HG02870 (cell line): ENCODE measurements around the gene E2F2.

Experiments
- ATAC-seq: cut with Tn5 transposase; IDR thresholded peaks from one replicate; pipeline ENCODE4 v1.9.1; 2021; ENCODE audit warnings: mild to moderate bottlenecking, moderate library complexity; ENCODE audit not compliant: unreplicated experiment

E2F2 gene

DNA sequence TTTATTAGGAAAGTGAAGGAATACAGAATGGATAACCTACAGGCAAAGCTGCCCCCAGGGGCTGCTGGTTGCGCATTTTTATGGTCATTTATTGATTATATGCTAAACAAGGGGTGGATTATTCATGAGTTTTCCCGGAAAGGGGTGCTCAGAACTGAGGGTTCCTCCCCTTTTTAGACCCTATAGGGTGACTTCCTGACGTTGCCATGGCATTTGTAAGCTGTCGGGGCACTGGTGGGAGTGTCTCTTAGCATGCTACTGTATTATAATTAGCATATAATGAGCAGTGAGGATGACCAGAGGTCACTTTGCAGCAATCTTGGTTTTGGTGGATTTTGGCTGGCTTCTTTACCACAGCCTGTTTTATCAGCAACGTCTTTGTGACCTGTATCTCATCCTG is 41.2 kb downstream of the E2F2 start:
- no peak for ATAC-seq

GRCh38 chr1:23485002-23485332 is 46.1 kb downstream of the E2F2 start:
- ATAC-seq: no peak

- no peak for ATAC-seq
Observed at GRCh38 chr1:23484253-23485001, 46.6 kb downstream of the E2F2 start.

DNA sequence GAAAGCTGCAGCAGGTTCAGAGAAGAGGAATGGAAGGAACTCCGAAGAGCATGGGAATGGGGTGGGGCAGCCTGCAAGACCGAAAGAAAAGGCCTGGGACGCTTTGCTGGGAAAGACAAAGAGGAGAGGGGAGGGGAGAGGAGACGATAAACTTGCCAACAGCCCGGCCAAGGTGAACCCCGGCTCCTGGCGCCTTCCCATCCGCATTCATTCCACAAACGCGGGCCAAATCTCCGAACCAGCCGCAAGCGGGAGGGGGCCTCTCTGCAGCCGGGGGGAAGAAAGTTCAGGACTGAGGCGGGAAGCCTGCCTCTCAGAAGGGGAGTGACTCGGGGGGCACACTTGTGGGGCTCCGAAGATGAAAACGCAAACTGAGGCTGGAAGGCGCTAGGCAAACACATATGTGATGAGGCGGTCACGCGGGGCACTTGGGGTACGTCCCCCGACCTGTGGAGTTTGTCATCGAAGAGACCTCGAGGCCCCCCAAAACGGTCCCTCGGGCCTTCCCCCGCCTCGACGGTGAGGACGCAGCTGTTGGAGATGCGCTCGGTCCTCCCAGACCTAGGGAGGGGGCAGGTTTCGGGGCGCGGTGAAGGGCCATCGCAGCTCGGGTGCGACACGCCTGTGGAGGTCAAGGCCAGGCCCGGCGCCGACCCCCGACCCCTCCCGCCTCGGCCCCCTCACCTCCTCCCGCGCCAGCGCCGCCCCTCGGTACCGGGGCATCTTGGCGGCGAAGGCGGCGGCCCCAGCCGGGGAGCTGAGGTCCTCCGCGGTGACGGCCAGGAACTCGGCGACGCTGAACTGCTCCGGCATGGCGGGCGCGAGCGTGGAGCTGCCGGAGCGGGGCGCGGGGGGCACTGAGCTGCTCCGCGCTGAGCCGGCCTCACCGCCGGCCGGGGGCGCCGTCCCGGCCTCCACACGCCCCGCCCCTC is 47.4 kb downstream of the E2F2 start, which contains the start of gene ASAP3:
Gene ASAP3 (minus strand): TSS at position 859 of the 932 bp plus-strand sequence. CDS start 46 bp downstream, at position 813.
- ATAC-seq: no peak

- ATAC-seq: no peak
Observed at GRCh38 chr1:23481904-23482303, 49.1 kb downstream of the E2F2 start.

- ATAC-seq: no peak
Observed at GRCh38 chr1:23481026-23481597, 49.9 kb downstream of the E2F2 start.

DNA sequence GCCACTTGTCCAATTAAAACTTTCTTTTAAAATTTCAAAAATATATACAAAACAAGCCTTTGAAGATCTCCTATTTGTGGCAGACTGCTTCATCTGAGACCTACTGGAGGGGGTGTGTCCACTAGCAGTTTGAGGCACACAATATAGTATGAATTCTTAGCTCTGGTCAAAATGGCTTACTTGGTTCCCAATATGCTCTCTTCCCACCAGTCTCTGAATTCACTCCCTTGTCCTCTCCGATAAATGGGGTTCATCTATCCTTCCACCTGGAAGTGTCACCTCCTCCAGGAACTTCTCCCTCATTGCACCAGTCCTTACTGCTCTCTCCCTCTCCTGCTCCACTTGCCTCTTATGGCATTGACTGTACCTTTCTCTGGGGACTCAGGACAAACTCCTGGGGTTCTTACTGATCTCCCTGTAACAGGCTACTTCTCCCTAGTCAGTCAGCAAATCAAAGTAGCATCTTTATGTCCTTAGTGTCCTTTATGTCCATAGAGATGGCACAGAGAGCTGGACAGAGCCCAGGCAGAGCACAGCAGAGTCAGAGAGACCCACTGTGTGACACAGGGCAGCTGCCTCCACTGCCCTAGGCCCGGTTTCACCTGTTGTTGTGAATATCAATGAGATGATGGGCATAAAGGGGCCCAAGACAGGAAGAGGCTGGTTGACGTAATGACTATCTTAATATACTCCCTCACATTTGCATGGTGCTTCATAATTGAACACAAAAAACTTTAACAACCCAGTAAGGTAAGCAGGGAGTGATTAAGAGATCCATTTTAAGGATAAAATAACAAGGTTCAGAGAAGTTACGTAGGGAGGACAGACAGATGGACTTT is 50.6 kb downstream of the E2F2 start:
- no peak for ATAC-seq

DNA sequence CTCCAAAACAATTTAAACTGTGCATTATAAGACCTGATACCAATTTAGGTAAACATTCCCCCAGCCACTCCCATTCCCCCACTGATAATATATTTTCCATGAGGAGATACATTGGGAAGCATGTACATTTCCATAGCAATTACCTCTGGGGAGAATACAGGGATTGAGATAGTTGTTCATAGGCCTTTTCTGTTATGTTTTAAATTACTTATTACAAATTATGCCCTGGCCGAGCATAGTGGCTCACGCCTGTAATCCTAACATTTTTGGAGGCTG is 51.4 kb downstream of the E2F2 start:
- no peak for ATAC-seq

DNA sequence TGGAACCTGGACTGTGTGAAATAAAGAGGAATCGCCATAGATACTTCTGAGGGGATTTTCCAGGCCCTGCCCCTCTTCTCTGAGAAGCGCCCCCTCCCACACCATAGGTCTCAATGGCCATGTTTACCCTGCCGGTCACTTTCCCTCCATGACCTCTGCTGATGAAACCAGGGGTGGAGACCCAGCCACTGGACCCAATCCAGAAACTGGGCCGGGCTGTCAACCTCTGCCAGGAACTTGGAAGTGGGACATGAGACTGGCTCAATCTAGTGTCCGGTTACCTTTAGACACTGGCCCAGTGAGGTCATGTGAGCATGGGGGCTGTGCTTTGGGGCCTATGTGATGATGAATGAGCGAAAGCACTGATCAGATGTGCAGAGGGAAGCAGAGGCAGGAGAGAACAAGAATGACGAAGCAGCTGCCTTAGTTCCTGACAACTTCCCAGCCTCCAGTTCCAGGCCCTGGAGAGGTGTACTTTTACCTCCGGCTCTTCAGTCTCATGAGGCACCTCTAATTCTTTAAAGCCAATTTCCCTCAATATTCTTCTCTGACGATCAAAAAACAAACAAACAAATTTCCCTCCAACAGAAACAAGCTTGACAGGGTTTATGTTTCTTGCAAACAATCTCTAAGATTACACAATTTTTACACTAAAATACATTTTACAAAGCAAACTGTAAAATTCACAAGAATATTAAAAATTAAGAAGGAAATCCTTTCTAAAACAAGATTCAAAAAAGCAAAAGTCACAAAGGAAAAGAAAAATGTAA is 52.0 kb downstream of the E2F2 start:
- no peak for ATAC-seq

DNA sequence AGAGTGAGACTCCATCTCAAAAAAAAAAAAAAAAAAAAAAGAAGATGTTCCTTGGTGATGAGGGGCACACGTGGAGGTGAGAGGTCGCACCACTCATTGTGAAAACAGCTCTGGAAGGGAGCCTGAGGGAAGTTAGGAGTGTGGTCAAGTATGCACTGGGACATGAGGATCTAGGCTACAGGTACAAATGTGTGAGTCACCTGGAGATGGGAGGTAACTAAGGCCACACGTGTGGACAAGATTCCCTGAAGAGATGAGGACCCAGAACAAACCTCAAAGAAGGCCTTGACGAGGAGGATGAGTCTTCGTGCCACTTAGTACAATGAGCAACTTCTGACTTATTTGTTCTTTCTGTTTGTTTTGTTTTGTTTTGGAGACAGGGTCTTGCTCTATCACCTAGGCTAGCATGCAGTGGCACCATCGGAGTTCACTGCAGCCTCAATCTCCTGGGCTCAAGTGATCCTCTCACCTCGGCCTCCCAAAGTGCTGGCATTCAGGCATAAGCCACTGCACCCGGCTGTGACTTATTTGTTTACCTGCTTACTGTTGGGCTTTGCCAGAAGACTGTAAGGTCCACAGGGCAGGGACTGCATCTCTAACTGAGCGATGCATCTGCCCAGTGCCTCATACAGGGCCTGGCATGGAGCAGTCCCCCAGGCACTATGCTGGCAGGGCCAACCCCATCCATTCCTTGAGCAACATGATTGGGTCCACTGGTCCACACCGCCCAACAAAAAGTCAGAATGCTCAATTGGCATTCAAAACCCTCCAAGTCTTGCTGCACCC is 53.5 kb downstream of the E2F2 start:
- ATAC-seq: no peak

DNA sequence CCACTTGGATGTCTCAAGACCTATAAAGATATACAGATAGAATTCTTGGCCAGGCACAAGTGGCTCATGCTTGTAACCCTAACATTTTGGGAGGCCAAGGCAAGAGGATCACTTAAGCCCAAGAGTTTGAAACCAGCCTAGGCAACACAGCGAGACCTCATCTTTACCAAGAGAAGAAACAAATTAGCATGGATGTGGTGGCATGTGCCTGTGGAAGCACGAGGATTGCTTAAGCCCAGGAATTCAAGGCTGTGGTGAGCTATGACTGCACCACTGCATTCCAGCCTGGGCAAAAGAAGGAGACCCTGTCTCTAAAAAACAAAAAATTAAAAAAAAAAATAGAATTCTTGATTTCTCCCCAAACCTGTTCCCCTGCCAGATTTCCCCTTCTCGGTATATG is 55.4 kb downstream of the E2F2 start:
- no peak for ATAC-seq

DNA sequence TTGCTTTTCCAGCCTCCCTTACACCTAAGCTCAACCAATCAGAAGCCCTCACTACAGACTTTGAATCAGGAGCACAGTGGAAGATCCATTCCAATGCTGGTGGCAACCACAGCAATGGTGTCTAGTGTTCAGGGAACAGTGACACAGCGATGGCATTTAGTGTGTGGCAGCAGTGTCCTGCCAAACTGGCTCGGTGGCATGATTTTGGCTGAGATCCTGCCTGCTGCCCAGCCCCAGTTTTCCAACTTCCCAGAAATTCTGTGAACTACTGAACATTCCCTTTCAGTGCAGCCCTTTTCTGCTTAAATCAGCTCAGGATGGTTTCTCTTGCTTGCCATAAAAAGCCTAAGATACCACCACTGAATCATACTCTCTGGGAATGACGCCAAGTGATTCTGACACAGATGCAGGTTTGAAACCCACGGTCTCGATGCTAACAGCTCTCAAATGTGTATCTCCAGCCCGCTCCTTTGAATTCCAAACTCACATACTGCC is 55.9 kb downstream of the E2F2 start:
- no peak for ATAC-seq

- ATAC-seq: no peak
Observed at GRCh38 chr1:23473037-23473800, 57.8 kb downstream of the E2F2 start.

DNA sequence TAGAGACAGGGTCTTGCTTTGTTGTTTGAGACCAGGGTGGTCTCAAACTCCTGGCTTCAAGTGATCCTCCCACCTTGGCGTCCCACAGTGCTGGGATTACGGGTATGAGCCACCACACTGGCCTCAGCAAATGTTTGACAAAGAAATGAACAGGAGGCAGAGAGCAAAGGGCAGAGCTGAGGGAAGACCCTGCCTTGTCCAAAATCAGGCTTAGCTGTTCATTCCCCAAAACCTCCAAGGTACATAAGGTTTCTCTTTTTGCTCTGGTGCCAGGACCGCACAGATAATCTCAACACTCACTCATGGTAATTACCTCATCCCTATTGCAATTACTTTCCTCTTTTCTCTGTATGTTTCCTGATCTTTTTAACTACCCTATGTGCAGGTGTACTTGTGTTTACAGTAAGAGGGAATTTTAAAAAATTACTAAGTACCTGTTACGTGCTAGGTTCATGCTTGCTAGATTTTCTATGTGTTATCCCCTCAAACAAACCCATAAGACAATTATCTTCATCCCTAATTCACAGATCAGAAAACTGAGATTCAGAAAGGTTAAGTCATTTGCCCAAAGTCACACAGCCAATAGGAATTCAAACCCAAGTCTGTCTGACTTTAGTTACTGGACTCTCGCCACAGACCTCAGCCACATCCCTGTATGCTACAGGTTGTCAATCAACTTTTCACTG is 58.5 kb downstream of the E2F2 start:
- ATAC-seq: no peak

DNA sequence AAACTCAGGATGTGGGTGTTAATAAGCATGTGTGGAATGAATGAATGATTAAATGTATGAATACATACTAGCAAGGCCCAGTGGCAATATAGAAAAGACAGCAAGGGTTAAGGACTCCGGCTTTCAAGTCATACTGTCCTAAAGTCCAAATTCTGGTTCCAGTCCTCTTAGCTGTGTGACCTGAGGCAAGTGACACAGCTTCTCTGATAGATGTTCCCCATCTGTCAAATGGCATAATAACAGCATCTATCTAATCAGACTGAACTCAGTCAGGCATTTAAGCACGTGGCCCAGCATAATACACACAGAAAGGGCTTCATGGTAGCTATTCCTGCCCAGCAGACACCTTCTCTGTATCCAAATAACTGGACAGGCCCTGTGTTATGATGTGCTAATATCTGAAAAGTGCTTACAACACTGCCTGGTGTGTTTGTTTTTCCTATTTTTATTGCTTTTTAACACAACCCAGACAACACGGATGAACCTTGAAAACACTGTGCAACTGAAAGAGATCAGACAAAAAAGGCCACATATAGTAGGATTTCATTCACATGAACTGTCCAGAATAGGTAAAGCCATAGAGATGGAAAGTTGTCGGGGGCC is 59.5 kb downstream of the E2F2 start:
- ATAC-seq: no peak

GRCh38 chr1:23470282-23471070 is 60.6 kb downstream of the E2F2 start:
- no peak for ATAC-seq
